ENCODE measurements around the gene AFF2.

GRCh38 chrX:148788449-148788848, 288.0 kb downstream of the AFF2 start:
- TF ChIP-seq POLR2A (IDR thresholded peaks at IDR 0.05) = no peak
- no peak for TF ChIP-seq CTCF (IDR thresholded peaks at IDR 0.05 in 8 of 11, conservative IDR thresholded peaks at IDR 0.05 in 3 of 11)
- no peak for TF ChIP-seq POLR2AphosphoS5 (IDR thresholded peaks at IDR 0.05)
